Measurements from ENCODE around the gene TPRN.

The TPRN gene

GRCh38 chr9:137220317-137221094 is 20.0 kb upstream of the TPRN start:
- no peak for TF ChIP-seq POLR2AphosphoS5 (IDR thresholded peaks at IDR 0.05; ENCODE audit: low read depth, low read length)
- no peak for TF ChIP-seq SIN3A (IDR thresholded peaks at IDR 0.05; ENCODE audit: borderline replicate concordance, insufficient read depth, low read length)
- no peak for TF ChIP-seq TAF1 (IDR thresholded peaks at IDR 0.05; ENCODE audit: borderline replicate concordance, insufficient read depth, low read length)
- no peak for TF ChIP-seq FOXP2 (optimal IDR thresholded peaks at IDR 0.05; ENCODE audit: borderline replicate concordance, extremely low read depth, extremely low read length, insufficient read depth)
- TF ChIP-seq, protein P1, sequence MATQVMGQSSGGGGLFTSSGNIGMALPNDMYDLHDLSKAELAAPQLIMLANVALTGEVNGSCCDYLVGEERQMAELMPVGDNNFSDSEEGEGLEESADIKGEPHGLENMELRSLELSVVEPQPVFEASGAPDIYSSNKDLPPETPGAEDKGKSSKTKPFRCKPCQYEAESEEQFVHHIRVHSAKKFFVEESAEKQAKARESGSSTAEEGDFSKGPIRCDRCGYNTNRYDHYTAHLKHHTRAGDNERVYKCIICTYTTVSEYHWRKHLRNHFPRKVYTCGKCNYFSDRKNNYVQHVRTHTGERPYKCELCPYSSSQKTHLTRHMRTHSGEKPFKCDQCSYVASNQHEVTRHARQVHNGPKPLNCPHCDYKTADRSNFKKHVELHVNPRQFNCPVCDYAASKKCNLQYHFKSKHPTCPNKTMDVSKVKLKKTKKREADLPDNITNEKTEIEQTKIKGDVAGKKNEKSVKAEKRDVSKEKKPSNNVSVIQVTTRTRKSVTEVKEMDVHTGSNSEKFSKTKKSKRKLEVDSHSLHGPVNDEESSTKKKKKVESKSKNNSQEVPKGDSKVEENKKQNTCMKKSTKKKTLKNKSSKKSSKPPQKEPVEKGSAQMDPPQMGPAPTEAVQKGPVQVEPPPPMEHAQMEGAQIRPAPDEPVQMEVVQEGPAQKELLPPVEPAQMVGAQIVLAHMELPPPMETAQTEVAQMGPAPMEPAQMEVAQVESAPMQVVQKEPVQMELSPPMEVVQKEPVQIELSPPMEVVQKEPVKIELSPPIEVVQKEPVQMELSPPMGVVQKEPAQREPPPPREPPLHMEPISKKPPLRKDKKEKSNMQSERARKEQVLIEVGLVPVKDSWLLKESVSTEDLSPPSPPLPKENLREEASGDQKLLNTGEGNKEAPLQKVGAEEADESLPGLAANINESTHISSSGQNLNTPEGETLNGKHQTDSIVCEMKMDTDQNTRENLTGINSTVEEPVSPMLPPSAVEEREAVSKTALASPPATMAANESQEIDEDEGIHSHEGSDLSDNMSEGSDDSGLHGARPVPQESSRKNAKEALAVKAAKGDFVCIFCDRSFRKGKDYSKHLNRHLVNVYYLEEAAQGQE (IDR thresholded peaks at IDR 0.05; ENCODE audit: insufficient read depth in 1 of 2, low read depth in 2 of 2, low read length in 2 of 2): no peak

DNA sequence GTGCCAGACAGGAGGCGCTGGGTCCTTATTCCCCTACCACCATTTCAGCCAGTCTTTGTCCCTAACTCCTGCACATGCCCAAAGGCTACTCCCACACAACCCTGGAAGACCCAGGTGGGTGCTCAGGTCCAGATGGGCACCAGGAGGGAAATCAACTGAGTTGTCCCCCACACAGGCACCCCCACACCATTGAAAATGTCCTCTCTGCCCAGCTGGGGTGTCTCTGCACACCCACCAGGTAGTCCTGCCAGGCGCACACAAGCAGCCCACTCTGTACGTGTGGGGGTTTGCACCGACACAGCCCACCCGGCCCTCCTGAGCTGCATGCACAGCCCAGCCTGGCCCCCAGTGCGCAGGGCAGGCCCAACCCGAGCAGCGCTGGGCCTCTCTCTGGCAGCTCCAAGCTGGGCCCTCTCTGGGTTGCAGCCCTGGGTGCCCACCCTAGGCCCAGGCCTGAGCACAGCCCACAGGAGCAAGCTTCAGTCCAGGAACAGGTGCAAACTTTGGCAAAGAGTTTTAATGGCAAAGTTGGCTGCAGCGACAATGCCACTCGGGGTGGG is 19.3 kb upstream of the TPRN start:
- TF ChIP-seq TAF1 (IDR thresholded peaks at IDR 0.05; ENCODE audit: borderline replicate concordance, insufficient read depth, low read length): no peak
- no peak for TF ChIP-seq FOXP2 (optimal IDR thresholded peaks at IDR 0.05; ENCODE audit: borderline replicate concordance, extremely low read depth, extremely low read length, insufficient read depth)
- no peak for TF ChIP-seq SIN3A (IDR thresholded peaks at IDR 0.05; ENCODE audit: borderline replicate concordance, insufficient read depth, low read length)
- TF ChIP-seq POLR2AphosphoS5 (IDR thresholded peaks at IDR 0.05; ENCODE audit: low read depth, low read length): no peak

DNA sequence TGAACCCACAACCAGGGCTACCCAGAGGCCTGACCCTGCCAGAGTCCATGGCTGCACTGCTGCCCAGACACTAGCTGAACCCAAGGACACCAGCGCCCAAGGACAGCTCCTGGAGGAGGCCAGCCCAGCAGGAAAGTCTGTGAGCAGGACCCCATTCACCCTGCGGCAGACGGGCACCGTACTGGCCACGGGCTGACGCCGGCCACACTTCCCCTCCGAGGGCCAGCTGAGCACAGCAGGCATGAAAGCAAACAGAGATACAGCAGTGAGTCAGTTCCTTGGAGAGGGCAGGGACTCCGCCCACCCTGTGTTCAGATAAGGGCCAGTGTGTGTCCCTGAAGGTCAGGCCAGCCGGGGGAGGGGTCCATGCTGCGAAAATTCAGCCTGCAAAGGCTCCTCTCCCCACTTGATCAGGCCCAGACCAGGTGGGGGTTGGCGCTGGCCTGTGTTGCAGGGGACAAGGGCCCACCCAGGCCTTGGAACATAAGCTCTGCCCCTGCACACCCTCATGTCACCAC is 18.3 kb upstream of the TPRN start:
- no peak for TF ChIP-seq SIN3A (IDR thresholded peaks at IDR 0.05; ENCODE audit: borderline replicate concordance, insufficient read depth, low read length)
- TF ChIP-seq FOXP2 (optimal IDR thresholded peaks at IDR 0.05; ENCODE audit: borderline replicate concordance, extremely low read depth, extremely low read length, insufficient read depth): no peak
- TF ChIP-seq, protein P1 (IDR thresholded peaks at IDR 0.05; ENCODE audit: insufficient read depth in 1 of 2, low read depth in 2 of 2, low read length in 2 of 2): no peak
- TF ChIP-seq POLR2AphosphoS5 (IDR thresholded peaks at IDR 0.05; ENCODE audit: low read depth, low read length): no peak
- TF ChIP-seq TAF1 (IDR thresholded peaks at IDR 0.05; ENCODE audit: borderline replicate concordance, insufficient read depth, low read length): no peak

- no peak for TF ChIP-seq POLR2AphosphoS5 (IDR thresholded peaks at IDR 0.05; ENCODE audit: low read depth, low read length)
- TF ChIP-seq TAF1 (IDR thresholded peaks at IDR 0.05; ENCODE audit: borderline replicate concordance, insufficient read depth, low read length): no peak
- no peak for TF ChIP-seq SIN3A (IDR thresholded peaks at IDR 0.05; ENCODE audit: borderline replicate concordance, insufficient read depth, low read length)
- TF ChIP-seq, protein P1 (IDR thresholded peaks at IDR 0.05; ENCODE audit: insufficient read depth in 1 of 2, low read depth in 2 of 2, low read length in 2 of 2): no peak
- no peak for TF ChIP-seq FOXP2 (optimal IDR thresholded peaks at IDR 0.05; ENCODE audit: borderline replicate concordance, extremely low read depth, extremely low read length, insufficient read depth)
Measured at GRCh38 chr9:137218212-137218753, 17.7 kb upstream of the TPRN start.
